NB4 (cell line): ENCODE measurements around the gene MPP3.

Experiments
- MAX ChIP-seq: IDR thresholded peaks from 2 replicates; pipeline ENCODE4 v1.6.1; 2011; ENCODE audit warnings: low read depth, low read length
- POLR2A ChIP-seq: IDR thresholded peaks from 2 replicates; pipeline ENCODE4 v1.6.1; 2011; ENCODE audit warnings: mild to moderate bottlenecking; ENCODE audit not compliant: insufficient read length; ENCODE audit errors: extremely low read depth
- TF ChIP-seq, protein P1 (sequence below): IDR thresholded peaks from one replicate; pipeline ENCODE4 v1.5.1; 2012; ENCODE audit warnings: low read depth, low read length

GRCh38 chr17:43768382-43768781, 64.6 kb downstream of the MPP3 start:
- TF ChIP-seq, protein P1, sequence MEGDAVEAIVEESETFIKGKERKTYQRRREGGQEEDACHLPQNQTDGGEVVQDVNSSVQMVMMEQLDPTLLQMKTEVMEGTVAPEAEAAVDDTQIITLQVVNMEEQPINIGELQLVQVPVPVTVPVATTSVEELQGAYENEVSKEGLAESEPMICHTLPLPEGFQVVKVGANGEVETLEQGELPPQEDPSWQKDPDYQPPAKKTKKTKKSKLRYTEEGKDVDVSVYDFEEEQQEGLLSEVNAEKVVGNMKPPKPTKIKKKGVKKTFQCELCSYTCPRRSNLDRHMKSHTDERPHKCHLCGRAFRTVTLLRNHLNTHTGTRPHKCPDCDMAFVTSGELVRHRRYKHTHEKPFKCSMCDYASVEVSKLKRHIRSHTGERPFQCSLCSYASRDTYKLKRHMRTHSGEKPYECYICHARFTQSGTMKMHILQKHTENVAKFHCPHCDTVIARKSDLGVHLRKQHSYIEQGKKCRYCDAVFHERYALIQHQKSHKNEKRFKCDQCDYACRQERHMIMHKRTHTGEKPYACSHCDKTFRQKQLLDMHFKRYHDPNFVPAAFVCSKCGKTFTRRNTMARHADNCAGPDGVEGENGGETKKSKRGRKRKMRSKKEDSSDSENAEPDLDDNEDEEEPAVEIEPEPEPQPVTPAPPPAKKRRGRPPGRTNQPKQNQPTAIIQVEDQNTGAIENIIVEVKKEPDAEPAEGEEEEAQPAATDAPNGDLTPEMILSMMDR = no peak
- TF ChIP-seq MAX (peak; percentile 89), POLR2A (no peak)
